DND-41 (cell line): Measurements from ENCODE around the gene ANKRD6.

Source experiments
- ATAC-seq: fragments of 200-7000 bp; cut with Tn5 transposase; 3 replicates; pipeline ENCODE4 v1.9.1; 2021; ENCODE audit warnings: low read depth; ENCODE audit not compliant: insufficient read depth
- DNase-seq: peaks from one replicate; pipeline ENCODE4 v3.0.0-alpha.2; 2020
- H2AFZ ChIP-seq: 2 replicates; pipeline ENCODE4 v1.6.0; 2012; ENCODE audit warnings: low read depth, low read length
- H3K27ac ChIP-seq: 2 replicates; pipeline ENCODE4 v1.5.1; 2012; ENCODE audit warnings: low read length, inconsistent platforms
- H3K27me3 ChIP-seq: fragments of 200-600 bp; sonication (generic); 2 replicates; pipeline ENCODE4 v1.6.0; 2012; ENCODE audit warnings: low read length, mild to moderate bottlenecking, inconsistent platforms; ENCODE audit not compliant: insufficient read depth, poor library complexity
- H3K36me3 ChIP-seq: 2 replicates; pipeline ENCODE4 v1.5.1; 2012; ENCODE audit warnings: low read length, inconsistent platforms; ENCODE audit not compliant: insufficient read depth
- H3K4me1 ChIP-seq: 2 replicates; pipeline ENCODE4 v1.5.1; 2012; ENCODE audit warnings: mild to moderate bottlenecking, low read length; ENCODE audit not compliant: insufficient read depth
- H3K4me2 ChIP-seq: 2 replicates; pipeline ENCODE4 v1.6.0; 2012; ENCODE audit warnings: mild to moderate bottlenecking, moderate library complexity, low read length, inconsistent platforms; ENCODE audit not compliant: insufficient read depth
- H3K4me3 ChIP-seq, 2 experiments: fragments of 200-600 bp in 1 of 2; shearing (Covaris generic) in 1 of 2; 2 replicates each; pipeline ENCODE4 v1.5.1; 2012 to 2016; ENCODE audit warnings: inconsistent platforms in 2 of 2, low read length in 2 of 2, mild to moderate bottlenecking in 2 of 2, low read depth in 1 of 2, moderate library complexity in 1 of 2
- H3K79me2 ChIP-seq: 2 replicates; pipeline ENCODE4 v1.6.0; 2012; ENCODE audit warnings: low read length, inconsistent platforms; ENCODE audit not compliant: insufficient read depth
- H3K9ac ChIP-seq: 2 replicates; pipeline ENCODE4 v1.6.0; 2012; ENCODE audit warnings: low read depth, mild to moderate bottlenecking, inconsistent platforms, low read length, moderate library complexity
- H3K9me3 ChIP-seq: 2 replicates; pipeline ENCODE4 v1.5.1; 2012; ENCODE audit warnings: low read length, moderate library complexity, mild to moderate bottlenecking, inconsistent platforms; ENCODE audit not compliant: insufficient read depth, severe bottlenecking
- H4K20me1 ChIP-seq: 2 replicates; pipeline ENCODE4 v1.6.0; 2012; ENCODE audit warnings: low read length; ENCODE audit not compliant: insufficient read depth
- CTCF ChIP-seq: IDR thresholded peaks from 2 replicates; pipeline ENCODE4 v1.5.1; 2012; ENCODE audit warnings: borderline replicate concordance, low read length, moderate library complexity, mild to moderate bottlenecking; ENCODE audit not compliant: poor library complexity, severe bottlenecking; ENCODE audit errors: extremely low read depth
- EZH2 ChIP-seq: IDR thresholded peaks from 3 replicates; pipeline ENCODE4 v1.6.1; 2012; ENCODE audit warnings: borderline replicate concordance, low read depth, mild to moderate bottlenecking, moderate library complexity, low read length, inconsistent platforms; ENCODE audit not compliant: severe bottlenecking

Gene ANKRD6

GRCh38 chr6:89584539-89584938 lies 151.6 kb downstream of the ANKRD6 start:
- Histone ChIP-seq H3K4me3 (no peak overlapping the region), H3K9me3 (no peaks in the 10 kb centered on the region), H4K20me1 (no peaks in the 10 kb centered on the region), H3K27me3 (peaks cover 6% of the 10 kb centered on the region), H3K27ac (no peak overlapping the region), H3K4me1 (no peaks in the 10 kb centered on the region), H3K4me2 (no peak overlapping the region), H3K79me2 (no peaks in the 10 kb centered on the region), H3K36me3 (no peaks in the 10 kb centered on the region), H3K9ac (no peak overlapping the region), H2AFZ (no peak overlapping the region)
- TF ChIP-seq CTCF (no peak), EZH2 (no peak)
- ATAC-seq (no peak), DNase-seq (no peak)

GRCh38 chr6:89585154-89585553 lies 152.2 kb downstream of the ANKRD6 start:
- H3K4me3 ChIP-seq, result no peak overlapping the region
- H3K4me1 ChIP-seq, result no peaks in the 10 kb centered on the region
- H3K79me2 ChIP-seq, result no peaks in the 10 kb centered on the region
- TF ChIP-seq CTCF, result no peak
- no peak for TF ChIP-seq EZH2
- no peaks in the 10 kb centered on the region for H3K36me3 ChIP-seq
- DNase-seq (no peak), ATAC-seq (no peak)
- H2AFZ ChIP-seq, result no peak overlapping the region
- no peak overlapping the region for H3K9ac ChIP-seq
- H3K27me3 ChIP-seq, result peaks cover 6% of the 10 kb centered on the region
- no peaks in the 10 kb centered on the region for H3K9me3 ChIP-seq
- no peaks in the 10 kb centered on the region for H4K20me1 ChIP-seq
- H3K4me2 ChIP-seq, result no peak overlapping the region
- H3K27ac ChIP-seq, result no peak overlapping the region

GRCh38 chr6:89589297-89590025 lies 156.5 kb downstream of the ANKRD6 start:
- no peak overlapping the region for H3K4me3 ChIP-seq
- H3K4me2 ChIP-seq, result no peak overlapping the region
- H3K4me1 ChIP-seq, result no peaks in the 10 kb centered on the region
- H3K9ac ChIP-seq, result no peak overlapping the region
- ATAC-seq, result no peak
- no peaks in the 10 kb centered on the region for H3K9me3 ChIP-seq
- no peak overlapping the region for H3K27ac ChIP-seq
- H3K27me3 ChIP-seq, result no peaks in the 10 kb centered on the region
- no peak for DNase-seq
- TF ChIP-seq CTCF (no peak), EZH2 (no peak)
- no peaks in the 10 kb centered on the region for H3K36me3 ChIP-seq
- H3K79me2 ChIP-seq, result no peaks in the 10 kb centered on the region
- no peak overlapping the region for H2AFZ ChIP-seq
- no peaks in the 10 kb centered on the region for H4K20me1 ChIP-seq

GRCh38 chr6:89590133-89590532 lies 157.2 kb downstream of the ANKRD6 start:
- no peak overlapping the region for H3K27ac ChIP-seq
- no peak for ATAC-seq
- H3K36me3 ChIP-seq, result no peaks in the 10 kb centered on the region
- no peak for TF ChIP-seq CTCF
- TF ChIP-seq EZH2, result no peak
- H3K79me2 ChIP-seq, result no peaks in the 10 kb centered on the region
- H3K4me3 ChIP-seq, result no peak overlapping the region
- no peaks in the 10 kb centered on the region for H3K4me1 ChIP-seq
- H3K4me2 ChIP-seq, result no peak overlapping the region
- no peaks in the 10 kb centered on the region for H3K9me3 ChIP-seq
- no peak for DNase-seq
- H3K9ac ChIP-seq, result no peak overlapping the region
- no peaks in the 10 kb centered on the region for H4K20me1 ChIP-seq
- no peak overlapping the region for H2AFZ ChIP-seq
- H3K27me3 ChIP-seq, result no peaks in the 10 kb centered on the region
